ENCODE results near the gene MAD1L1. TPM values are rescaled to one million over a fixed set of nuclear protein-coding genes. Genes with fewer than 3 reads are reported as not detected.

Gene MAD1L1
- total RNA-seq, 1 experiment from 2014 or later, result 43.8 TPM

DNA sequence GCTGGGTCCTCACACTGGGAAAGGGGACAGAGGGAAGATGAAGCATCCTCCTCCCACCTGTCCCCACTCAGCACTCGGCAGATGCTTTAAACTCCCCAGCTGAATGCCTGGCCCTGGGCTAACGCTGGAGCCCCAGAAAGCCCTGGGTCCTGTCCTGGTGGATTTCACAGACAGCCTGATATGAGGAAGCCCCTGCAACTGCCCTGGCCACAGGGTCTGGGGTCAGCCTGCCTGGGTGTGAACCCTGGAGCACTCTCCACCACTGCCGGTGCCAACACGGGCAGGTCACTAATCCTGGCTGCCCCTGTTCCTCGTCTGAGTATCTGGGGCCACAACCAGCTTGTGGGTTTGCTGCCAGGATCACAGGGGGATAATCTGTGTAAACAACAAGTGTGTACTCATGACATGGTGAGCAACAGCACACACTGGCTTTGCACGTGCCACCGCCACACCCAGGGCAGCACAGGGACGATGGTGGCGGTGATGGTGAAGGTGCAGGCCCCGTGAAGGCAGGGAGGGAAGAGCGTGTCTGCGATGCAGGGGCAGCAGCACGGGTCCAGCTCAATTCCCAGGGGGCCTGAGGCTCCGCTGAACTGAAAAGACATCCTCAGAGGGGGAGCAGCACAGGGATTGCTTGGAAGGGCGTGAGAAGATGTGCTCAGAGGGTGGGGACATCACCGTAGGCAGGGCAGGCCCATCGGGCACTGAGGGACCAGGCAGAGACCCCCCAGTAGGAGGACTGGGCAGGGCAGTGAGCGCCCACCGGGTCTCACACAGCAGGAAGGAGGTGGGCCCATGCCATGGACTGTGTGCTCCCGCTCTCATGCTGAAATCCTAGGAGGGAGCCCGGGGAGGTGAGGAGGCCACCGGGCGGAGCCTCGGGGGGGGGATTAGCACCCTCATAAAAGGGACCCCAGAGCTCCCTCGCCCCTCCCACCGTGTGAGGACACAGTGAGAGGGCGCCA lies 238.7 kb downstream of the MAD1L1 start:
- DNase-seq (ENCODE audit: low spot score), result no peak
- Mint-ChIP-seq H3K4me1 (no peaks in the 10 kb centered on the region), H3K36me3 (no peaks in the 10 kb centered on the region), H3K27ac (peak overlapping the region; percentile 62; the same call in 1 of the 2 replicates), H3K9me3 (no peaks in the 10 kb centered on the region), H3K4me3 (no peak overlapping the region), H3K27me3 (ENCODE audit: low read depth) (no peaks in the 10 kb centered on the region)
- no peak for ATAC-seq
- ChIA-PET CTCF (no interaction called here), POLR2A (no interaction called here)
- TF ChIP-seq NFE2L1 (CRISPR knock-in tag; IDR thresholded peaks at IDR 0.05), result no peak
- peak; percentile 77 for TF ChIP-seq ZNF121 (CRISPR knock-in tag; IDR thresholded peaks at IDR 0.05)
- no peak for TF ChIP-seq E2F5 (CRISPR knock-in tag; IDR thresholded peaks at IDR 0.05)

- no peaks in the 10 kb centered on the region for H3K4me1 Mint-ChIP-seq
- ChIA-PET POLR2A (no interaction called here), CTCF (no interaction called here)
- peak overlapping the region; percentile 62 for H3K27ac Mint-ChIP-seq
- no peaks in the 10 kb centered on the region for H3K36me3 Mint-ChIP-seq
- H3K27me3 Mint-ChIP-seq (ENCODE audit: low read depth), result no peaks in the 10 kb centered on the region
- TF ChIP-seq GRHL2 (CRISPR knock-in tag; IDR thresholded peaks at IDR 0.05; ENCODE audit: insufficient replicate concordance, severe bottlenecking) (no peak), ZNF317 (CRISPR knock-in tag; IDR thresholded peaks at IDR 0.05; ENCODE audit: borderline replicate concordance, low read depth) (no peak), JUN (CRISPR knock-in tag; IDR thresholded peaks at IDR 0.05) (no peak), IRF2 (CRISPR knock-in tag; IDR thresholded peaks at IDR 0.05; ENCODE audit: borderline replicate concordance, low read depth) (no peak), NFYB (CRISPR knock-in tag; conservative IDR thresholded peaks at IDR 0.05; ENCODE audit: low read depth) (no peak), PRRX2 (CRISPR knock-in tag; IDR thresholded peaks at IDR 0.05) (no peak)
- TF ChIP-seq, protein P1, sequence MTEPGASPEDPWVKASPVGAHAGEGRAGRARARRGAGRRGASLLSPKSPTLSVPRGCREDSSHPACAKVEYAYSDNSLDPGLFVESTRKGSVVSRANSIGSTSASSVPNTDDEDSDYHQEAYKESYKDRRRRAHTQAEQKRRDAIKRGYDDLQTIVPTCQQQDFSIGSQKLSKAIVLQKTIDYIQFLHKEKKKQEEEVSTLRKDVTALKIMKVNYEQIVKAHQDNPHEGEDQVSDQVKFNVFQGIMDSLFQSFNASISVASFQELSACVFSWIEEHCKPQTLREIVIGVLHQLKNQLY (CRISPR knock-in tag; IDR thresholded peaks at IDR 0.05), result no peak
- ATAC-seq (no peak), DNase-seq (ENCODE audit: low spot score) (no peak)
- H3K4me3 Mint-ChIP-seq, result no peak overlapping the region
- H3K9me3 Mint-ChIP-seq, result no peaks in the 10 kb centered on the region
Observed at GRCh38 chr7:1993031-1993695, 239.6 kb downstream of the MAD1L1 start.

DNA sequence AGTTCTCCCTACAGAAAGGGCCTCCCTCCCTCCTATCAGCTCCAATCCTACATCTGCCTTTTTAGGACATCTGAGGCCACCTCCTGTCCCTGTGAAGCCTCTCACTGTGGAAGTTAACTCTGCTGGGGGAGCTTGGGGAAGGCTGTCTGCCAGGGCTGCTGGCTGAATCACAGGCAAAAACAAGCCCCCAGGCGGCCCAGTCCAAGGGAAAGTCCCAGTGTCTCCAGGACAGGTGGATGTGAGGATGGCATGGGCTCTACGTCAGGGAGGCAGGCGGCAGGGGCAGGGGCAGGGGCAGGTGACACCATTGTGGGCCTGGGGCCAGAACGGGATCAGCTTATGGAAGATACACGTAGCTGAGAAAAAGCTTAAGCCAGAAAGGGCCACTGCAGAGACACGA lies 240.2 kb downstream of the MAD1L1 start:
- no peak overlapping the region for H3K4me3 Mint-ChIP-seq
- no peaks in the 10 kb centered on the region for H3K27me3 Mint-ChIP-seq (ENCODE audit: low read depth)
- no peaks in the 10 kb centered on the region for H3K4me1 Mint-ChIP-seq
- H3K9me3 Mint-ChIP-seq, result no peaks in the 10 kb centered on the region
- POLR2A ChIA-PET, result no interaction called here
- no peaks in the 10 kb centered on the region for H3K36me3 Mint-ChIP-seq
- CTCF ChIA-PET, result no interaction called here
- H3K27ac Mint-ChIP-seq, result no peak overlapping the region
- no peak for ATAC-seq
- no peak for DNase-seq (ENCODE audit: low spot score)
- TF ChIP-seq ZBTB43 (CRISPR knock-in tag; IDR thresholded peaks at IDR 0.05), result no peak
- TF ChIP-seq, protein P2, sequence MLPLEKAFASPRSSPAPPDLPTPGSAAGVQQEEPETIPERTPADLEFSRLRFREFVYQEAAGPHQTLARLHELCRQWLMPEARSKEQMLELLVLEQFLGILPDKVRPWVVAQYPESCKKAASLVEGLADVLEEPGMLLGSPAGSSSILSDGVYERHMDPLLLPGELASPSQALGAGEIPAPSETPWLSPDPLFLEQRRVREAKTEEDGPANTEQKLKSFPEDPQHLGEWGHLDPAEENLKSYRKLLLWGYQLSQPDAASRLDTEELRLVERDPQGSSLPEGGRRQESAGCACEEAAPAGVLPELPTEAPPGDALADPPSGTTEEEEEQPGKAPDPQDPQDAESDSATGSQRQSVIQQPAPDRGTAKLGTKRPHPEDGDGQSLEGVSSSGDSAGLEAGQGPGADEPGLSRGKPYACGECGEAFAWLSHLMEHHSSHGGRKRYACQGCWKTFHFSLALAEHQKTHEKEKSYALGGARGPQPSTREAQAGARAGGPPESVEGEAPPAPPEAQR (CRISPR knock-in tag; IDR thresholded peaks at IDR 0.05), result no peak
- TF ChIP-seq, protein P3, sequence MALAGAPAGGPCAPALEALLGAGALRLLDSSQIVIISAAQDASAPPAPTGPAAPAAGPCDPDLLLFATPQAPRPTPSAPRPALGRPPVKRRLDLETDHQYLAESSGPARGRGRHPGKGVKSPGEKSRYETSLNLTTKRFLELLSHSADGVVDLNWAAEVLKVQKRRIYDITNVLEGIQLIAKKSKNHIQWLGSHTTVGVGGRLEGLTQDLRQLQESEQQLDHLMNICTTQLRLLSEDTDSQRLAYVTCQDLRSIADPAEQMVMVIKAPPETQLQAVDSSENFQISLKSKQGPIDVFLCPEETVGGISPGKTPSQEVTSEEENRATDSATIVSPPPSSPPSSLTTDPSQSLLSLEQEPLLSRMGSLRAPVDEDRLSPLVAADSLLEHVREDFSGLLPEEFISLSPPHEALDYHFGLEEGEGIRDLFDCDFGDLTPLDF (CRISPR knock-in tag; IDR thresholded peaks at IDR 0.05), result no peak
- no peak for TF ChIP-seq ZNF232 (CRISPR knock-in tag; IDR thresholded peaks at IDR 0.05)
- no peak for TF ChIP-seq FOXK1 (CRISPR knock-in tag; IDR thresholded peaks at IDR 0.05)
- TF ChIP-seq, protein P4, sequence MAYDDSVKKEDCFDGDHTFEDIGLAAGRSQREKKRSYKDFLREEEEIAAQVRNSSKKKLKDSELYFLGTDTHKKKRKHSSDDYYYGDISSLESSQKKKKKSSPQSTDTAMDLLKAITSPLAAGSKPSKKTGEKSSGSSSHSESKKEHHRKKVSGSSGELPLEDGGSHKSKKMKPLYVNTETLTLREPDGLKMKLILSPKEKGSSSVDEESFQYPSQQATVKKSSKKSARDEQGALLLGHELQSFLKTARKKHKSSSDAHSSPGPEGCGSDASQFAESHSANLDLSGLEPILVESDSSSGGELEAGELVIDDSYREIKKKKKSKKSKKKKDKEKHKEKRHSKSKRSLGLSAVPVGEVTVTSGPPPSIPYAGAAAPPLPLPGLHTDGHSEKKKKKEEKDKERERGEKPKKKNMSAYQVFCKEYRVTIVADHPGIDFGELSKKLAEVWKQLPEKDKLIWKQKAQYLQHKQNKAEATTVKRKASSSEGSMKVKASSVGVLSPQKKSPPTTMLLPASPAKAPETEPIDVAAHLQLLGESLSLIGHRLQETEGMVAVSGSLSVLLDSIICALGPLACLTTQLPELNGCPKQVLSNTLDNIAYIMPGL (CRISPR knock-in tag; IDR thresholded peaks at IDR 0.05), result no peak
- no peak for TF ChIP-seq ATF6 (CRISPR knock-in tag; IDR thresholded peaks at IDR 0.05)
- no peak for TF ChIP-seq ZNF396 (CRISPR knock-in tag; IDR thresholded peaks at IDR 0.05; ENCODE audit: borderline replicate concordance)
- no peak for TF ChIP-seq TEAD1 (CRISPR knock-in tag; IDR thresholded peaks at IDR 0.05)
- TF ChIP-seq GABPB1 (CRISPR knock-in tag; IDR thresholded peaks at IDR 0.05), result no peak
- TF ChIP-seq ZNF121 (CRISPR knock-in tag; IDR thresholded peaks at IDR 0.05), result no peak
